GM23338 (cell line): ENCODE results near the gene SACM1L. TPM values are rescaled to one million over a fixed set of nuclear protein-coding genes. Genes with fewer than 3 reads are reported as not detected.

Source experiments
- ATAC-seq: fragments of 200-7000 bp; cut with Tn5 transposase; 3 replicates; pipeline ENCODE4 v1.9.1; 2020
- DNase-seq: peaks from one replicate; pipeline ENCODE4 v3.0.0-alpha.2; 2015; ENCODE audit warnings: low spot score
- H2AFZ ChIP-seq: fragments of 200-600 bp; sonication (generic); 2 replicates; pipeline ENCODE4 v1.8.0; 2016; ENCODE audit warnings: antibody characterized with exemption, mild to moderate bottlenecking, moderate library complexity
- H3F3A ChIP-seq: fragments of 200-600 bp; sonication (generic); replicated peaks from 2 replicates; pipeline ENCODE4 v1.8.0; 2017; ENCODE audit warnings: antibody characterized with exemption, mixed run types, low read depth
- H3K27ac ChIP-seq: fragments of 200-600 bp; sonication (generic); 2 replicates; pipeline ENCODE4 v1.6.1; 2016; ENCODE audit warnings: low read depth
- H3K27me3 ChIP-seq: fragments of 200-600 bp; sonication (generic); 2 replicates; pipeline ENCODE4 v1.8.0; 2016; ENCODE audit warnings: mild to moderate bottlenecking, mixed run types, moderate library complexity; ENCODE audit not compliant: insufficient read depth
- H3K36me3 ChIP-seq: fragments of 200-600 bp; sonication (generic); 2 replicates; pipeline ENCODE4 v1.8.0; 2016; ENCODE audit warnings: mild to moderate bottlenecking; ENCODE audit not compliant: insufficient read depth
- H3K4me1 ChIP-seq: fragments of 200-600 bp; sonication (generic); 2 replicates; pipeline ENCODE4 v1.8.0; 2016; ENCODE audit warnings: mild to moderate bottlenecking, moderate library complexity; ENCODE audit not compliant: insufficient read depth
- H3K4me2 ChIP-seq: fragments of 200-600 bp; sonication (generic); 2 replicates; pipeline ENCODE4 v1.7.1; 2017; ENCODE audit warnings: mixed run types
- H3K4me3 ChIP-seq: fragments of 200-600 bp; sonication (generic); 2 replicates; pipeline ENCODE4 v1.6.1; 2016; ENCODE audit warnings: mixed run types
- H3K79me2 ChIP-seq: fragments of 200-600 bp; sonication (generic); replicated peaks from 2 replicates; pipeline ENCODE4 v1.8.0; 2017; ENCODE audit warnings: mild to moderate bottlenecking; ENCODE audit not compliant: insufficient read depth
- H3K9me2 ChIP-seq: fragments of 200-600 bp; sonication (generic); 2 replicates; pipeline ENCODE4 v1.8.0; 2017; ENCODE audit not compliant: insufficient read depth
- H4K20me1 ChIP-seq: fragments of 200-600 bp; sonication (generic); replicated peaks from 2 replicates; pipeline ENCODE4 v1.8.0; 2017; ENCODE audit warnings: mild to moderate bottlenecking; ENCODE audit not compliant: insufficient read depth
- H3K27ac Mint-ChIP-seq: 2 replicates; pipeline ENCODE4 v1.8.0; 2020; ENCODE audit warnings: inconsistent platforms, mild to moderate bottlenecking, moderate library complexity, mixed read lengths
- H3K27me3 Mint-ChIP-seq: 3 replicates; pipeline ENCODE4 v1.8.0; 2022; ENCODE audit warnings: low read depth, mild to moderate bottlenecking, moderate library complexity, mixed read lengths, inconsistent platforms; ENCODE audit not compliant: insufficient read depth, poor library complexity
- H3K36me3 Mint-ChIP-seq: 3 replicates; pipeline ENCODE4 v1.8.0; 2021; ENCODE audit warnings: low read depth, mild to moderate bottlenecking, inconsistent platforms, moderate library complexity, mixed read lengths
- H3K4me1 Mint-ChIP-seq: 3 replicates; pipeline ENCODE4 v1.8.0; 2020; ENCODE audit warnings: mild to moderate bottlenecking, inconsistent platforms, mixed read lengths
- H3K4me3 Mint-ChIP-seq: 3 replicates; pipeline ENCODE4 v1.8.0; 2021; ENCODE audit warnings: moderate library complexity, mild to moderate bottlenecking, inconsistent platforms, mixed read lengths
- H3K9me3 Mint-ChIP-seq: 3 replicates; pipeline ENCODE4 v1.8.0; 2020; ENCODE audit warnings: moderate library complexity, mild to moderate bottlenecking, inconsistent platforms, mixed read lengths
- CREB1 ChIP-seq: fragments of 250-450 bp; sonication (Bioruptor Pico); IDR thresholded peaks from 2 replicates; pipeline ENCODE4 v1.5.0; 2020; ENCODE audit warnings: low read depth, mild to moderate bottlenecking, moderate library complexity
- CTCF ChIP-seq, 2 experiments: fragments of 200-600 bp in 1 of 2; sonication (generic) in 1 of 2; conservative IDR thresholded peaks; 2 replicates each; pipeline versions ENCODE4 v1.5.1 to v1.6.1; 2016 to 2017; ENCODE audit warnings: antibody characterized with exemption in 2 of 2, low read depth in 2 of 2, mild to moderate bottlenecking in 2 of 2, moderate library complexity in 1 of 2
- ETS1 ChIP-seq: IDR thresholded peaks from 2 replicates; pipeline ENCODE4 v1.6.1; 2016; ENCODE audit warnings: antibody characterized with exemption
- EZH2 ChIP-seq: fragments of 200-600 bp; sonication (generic); IDR thresholded peaks from one replicate; pipeline ENCODE4 v1.8.0; 2017; ENCODE audit warnings: antibody characterized with exemption, mild to moderate bottlenecking, low read depth; ENCODE audit not compliant: unreplicated experiment
- EZH2phosphoT487 ChIP-seq: fragments of 200-600 bp; sonication (generic); IDR thresholded peaks from one replicate; pipeline ENCODE4 v1.8.1; 2018; ENCODE audit warnings: antibody characterized with exemption; ENCODE audit not compliant: unreplicated experiment
- JUNB ChIP-seq: IDR thresholded peaks from one replicate; pipeline ENCODE4 v1.6.1; 2016; ENCODE audit warnings: antibody characterized with exemption; ENCODE audit not compliant: unreplicated experiment
- NANOG ChIP-seq: IDR thresholded peaks from 2 replicates; pipeline ENCODE4 v1.6.1; 2016; ENCODE audit warnings: antibody characterized with exemption, borderline replicate concordance
- POLR2AphosphoS5 ChIP-seq: IDR thresholded peaks from 2 replicates; pipeline ENCODE4 v1.6.1; 2016; ENCODE audit warnings: antibody characterized with exemption, low read depth
- REST ChIP-seq: IDR thresholded peaks from one replicate; pipeline ENCODE4 v1.6.1; 2018; ENCODE audit warnings: antibody characterized with exemption; ENCODE audit not compliant: unreplicated experiment
- STAT1 ChIP-seq: IDR thresholded peaks from one replicate; pipeline ENCODE4 v1.6.1; 2016; ENCODE audit warnings: antibody characterized with exemption; ENCODE audit not compliant: unreplicated experiment
- ZNF114 ChIP-seq: fragments of 250-450 bp; sonication (Bioruptor Pico); IDR thresholded peaks from 2 replicates; pipeline ENCODE4 v1.5.0; 2020; ENCODE audit warnings: mild to moderate bottlenecking, moderate library complexity
- ZNF331 ChIP-seq: fragments of 250-450 bp; sonication (Bioruptor Pico); IDR thresholded peaks from 2 replicates; pipeline ENCODE4 v1.5.0; 2020; ENCODE audit warnings: low read depth, mild to moderate bottlenecking, moderate library complexity
- polyA plus RNA-seq: library from polyadenylated mRNA; unstranded; fragments of >200 nt; fragmentation: Nextera tagmentation; extraction: Ambion mirVana; gene quantifications from 2 replicates; pipeline ENCODE4 v1.2.1, GENCODE V29; 2016
- total RNA-seq: library from RNA; depleted of rRNA; stranded (reverse); fragments of >200 nt; shearing (Covaris generic); gene quantifications from 2 replicates; pipeline ENCODE4 v1.2.3, GENCODE V29; 2014

The SACM1L gene
- total and polyA plus RNA-seq, 2 experiments from 2014 or later, result 43.5 to 97.8 TPM

- no peak overlapping the region for H3K27ac Mint-ChIP-seq
- Histone ChIP-seq H3K36me3 (no peaks in the 10 kb centered on the region), H3K4me1 (peaks cover 6% of the 10 kb centered on the region), H3F3A (no peaks in the 10 kb centered on the region), H3K4me3 (no peak overlapping the region), H4K20me1 (no peaks in the 10 kb centered on the region), H3K27ac (no peak overlapping the region), H2AFZ (no peak overlapping the region), H3K4me2 (no peak overlapping the region), H3K9me2 (0 out of 2 replicates have a peak, but pooled peaks cover 8% of the 10 kb centered on the region), H3K79me2 (no peaks in the 10 kb centered on the region), H3K27me3 (no peaks in the 10 kb centered on the region)
- no peaks in the 10 kb centered on the region for H3K9me3 Mint-ChIP-seq
- TF ChIP-seq CREB1 (CRISPR knock-in tag) (no peak), ETS1 (no peak), REST (no peak), JUNB (no peak), EZH2phosphoT487 (no peak), NANOG (no peak), CTCF (conservative IDR thresholded peaks at IDR 0.05; ENCODE audit: low read depth in 2 of 2) (no peak), EZH2 (no peak), STAT1 (no peak), ZNF331 (CRISPR knock-in tag) (no peak), POLR2AphosphoS5 (no peak), ZNF114 (no peak)
- no peak overlapping the region for H3K4me3 Mint-ChIP-seq
- H3K27me3 Mint-ChIP-seq, result peaks cover 8% of the 10 kb centered on the region
- ATAC-seq, result no peak
- H3K36me3 Mint-ChIP-seq, result no peaks in the 10 kb centered on the region
- peaks cover 12% of the 10 kb centered on the region for H3K4me1 Mint-ChIP-seq
- no peak for DNase-seq
Measured at GRCh38 chr3:45775571-45776300, 86.5 kb downstream of the SACM1L start.
